Muscle of arm (tissue), 12 donors: ENCODE data around the gene GRB14. TPM values are rescaled to one million over a fixed set of nuclear protein-coding genes. Genes with fewer than 3 reads are reported as not detected.
"Not testable (repeated sequence)": the region's sequence is repeated elsewhere in the genome, so short reads cannot be mapped to it uniquely, and the experiment has no call there.

Experiments used
- DNase-seq: peaks from one replicate; pipeline ENCODE4 v3.0.0-alpha.2; 2013
- polyA plus RNA-seq, 12 donors: library from polyadenylated mRNA; unstranded; fragments of 120-200 nt; gene quantifications; one replicate each; pipeline ENCODE4 v1.2.1, GENCODE V29; 2013; ENCODE audit not compliant: insufficient read length in 12 of 12

GRB14 gene
- polyA plus RNA-seq, 12 donors = 0.84 to 6.6 (median 3.2) TPM; not detected in 2

DNA sequence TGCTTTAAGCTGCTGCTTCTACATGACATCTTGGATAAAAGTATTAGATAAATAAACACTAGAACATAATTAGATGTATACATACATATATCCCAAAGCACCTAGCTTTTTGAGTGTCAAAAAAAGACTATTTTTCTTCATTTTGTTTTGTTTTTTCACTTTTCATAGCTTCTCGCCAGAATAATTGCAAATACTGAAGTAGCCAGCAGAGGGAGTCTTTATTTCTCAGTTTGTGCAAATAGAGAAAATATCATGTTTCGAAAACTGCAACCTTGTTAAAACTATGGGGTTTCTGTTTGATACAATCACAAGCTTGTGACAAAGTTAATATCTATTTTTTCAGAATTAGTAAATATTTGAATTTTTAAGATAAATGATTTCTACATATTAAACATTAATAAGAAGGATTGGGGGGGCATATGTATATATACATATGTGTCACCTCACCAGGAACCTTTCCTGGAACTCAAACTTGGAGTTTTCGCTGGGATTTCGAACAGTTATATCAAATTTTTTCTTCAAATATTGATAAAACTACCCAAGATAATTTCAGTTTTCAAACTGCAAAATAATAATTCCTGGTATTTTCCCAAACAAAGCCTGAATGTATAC, 61.0 kb downstream of the GRB14 start:
- DNase-seq = peak; percentile 26

DNA sequence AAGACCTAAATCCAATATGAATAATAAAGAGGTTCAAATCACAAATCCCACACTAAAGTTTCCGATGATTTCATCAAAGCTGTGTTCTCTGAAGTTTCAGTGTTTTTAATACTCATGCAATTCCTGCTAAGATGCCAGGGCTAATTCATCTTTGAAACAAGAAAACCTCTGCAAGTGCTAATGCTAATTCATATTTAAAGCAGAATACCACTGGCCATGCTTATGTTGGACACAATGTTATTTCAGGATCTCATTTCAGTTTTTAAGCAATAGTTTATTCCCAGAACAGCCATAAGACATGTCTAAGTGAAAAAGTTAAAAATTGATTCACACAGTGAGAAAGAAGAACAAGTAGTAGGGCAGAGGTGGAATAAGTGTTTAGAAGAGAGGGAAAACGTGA, 62.8 kb downstream of the GRB14 start:
- DNase-seq = no peak

DNA sequence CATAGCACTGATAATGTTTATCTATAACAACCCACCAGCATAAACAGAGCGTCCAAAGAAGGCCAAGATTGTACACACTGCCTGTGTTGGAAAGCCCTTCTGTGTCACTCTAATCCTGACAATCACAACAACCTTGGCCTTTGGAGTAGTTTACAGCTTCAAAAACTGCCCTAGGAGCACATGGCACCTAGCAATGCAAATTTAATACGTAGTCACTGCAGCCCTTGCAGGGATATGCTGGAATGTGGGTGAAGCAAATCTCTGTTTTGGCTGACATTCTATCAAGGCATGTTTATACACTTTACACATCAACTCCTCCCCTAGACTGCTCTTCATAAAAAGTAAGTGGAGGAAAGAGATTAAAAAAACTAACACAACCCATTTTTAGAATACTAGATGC, 66.8 kb downstream of the GRB14 start:
- DNase-seq = no peak

DNA sequence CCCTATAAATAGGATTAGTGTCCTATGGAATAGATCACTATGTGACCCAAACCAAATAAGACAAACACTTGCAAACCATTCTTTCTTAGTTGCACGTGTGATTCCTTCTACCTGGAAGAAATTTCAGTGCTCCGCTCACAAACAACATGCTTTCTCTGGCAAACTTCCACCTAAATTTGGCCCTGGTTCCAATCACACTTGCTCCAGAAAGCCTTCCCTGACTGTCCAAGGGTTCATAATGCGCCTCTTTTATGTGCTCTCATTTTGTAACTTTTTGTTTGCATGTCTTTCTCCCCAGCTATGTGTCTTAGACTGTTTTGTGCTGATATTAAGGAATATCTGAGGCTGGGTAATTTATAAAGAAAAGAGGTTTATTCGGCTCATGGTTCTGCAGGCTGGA, 69.8 kb downstream of the GRB14 start:
- DNase-seq = no peak

DNA sequence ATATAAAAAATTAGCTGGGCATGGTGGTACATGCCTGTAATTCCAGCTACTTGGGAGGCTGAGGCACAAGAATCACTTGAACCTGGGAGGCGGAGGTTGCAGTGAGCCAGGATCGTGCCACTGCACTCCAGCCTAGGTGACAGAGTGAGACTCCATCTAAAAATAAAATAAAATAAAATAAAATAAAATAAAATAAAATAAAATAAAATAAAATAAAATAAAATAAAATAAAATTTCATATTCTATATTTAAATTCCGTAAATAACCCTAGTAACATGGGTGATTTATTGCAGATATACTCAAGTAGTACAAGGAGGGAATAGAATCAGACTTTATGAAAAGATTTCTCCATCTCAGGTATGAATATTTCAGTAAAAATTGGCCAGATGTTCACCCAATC, 71.6 kb downstream of the GRB14 start:
- not testable (repeated sequence) for DNase-seq

DNA sequence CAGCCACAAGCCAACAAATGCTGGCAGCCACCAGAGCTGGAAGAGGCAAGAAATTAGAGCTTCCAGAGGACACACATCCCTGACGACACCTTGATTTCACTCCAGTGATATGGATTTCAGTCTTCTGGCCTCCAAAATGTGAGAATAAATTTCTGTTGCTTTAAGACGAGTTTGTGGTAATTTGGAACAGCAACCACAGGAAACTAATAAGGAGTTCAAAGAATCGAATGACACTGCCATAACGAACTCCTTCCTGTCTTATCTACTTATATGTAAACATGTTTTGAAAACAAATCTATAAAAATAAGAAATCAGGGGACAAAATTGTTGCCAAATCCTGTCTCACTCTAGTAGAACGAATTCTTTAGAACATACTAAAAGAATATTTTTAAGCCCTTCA, 75.8 kb downstream of the GRB14 start:
- DNase-seq = no peak

DNA sequence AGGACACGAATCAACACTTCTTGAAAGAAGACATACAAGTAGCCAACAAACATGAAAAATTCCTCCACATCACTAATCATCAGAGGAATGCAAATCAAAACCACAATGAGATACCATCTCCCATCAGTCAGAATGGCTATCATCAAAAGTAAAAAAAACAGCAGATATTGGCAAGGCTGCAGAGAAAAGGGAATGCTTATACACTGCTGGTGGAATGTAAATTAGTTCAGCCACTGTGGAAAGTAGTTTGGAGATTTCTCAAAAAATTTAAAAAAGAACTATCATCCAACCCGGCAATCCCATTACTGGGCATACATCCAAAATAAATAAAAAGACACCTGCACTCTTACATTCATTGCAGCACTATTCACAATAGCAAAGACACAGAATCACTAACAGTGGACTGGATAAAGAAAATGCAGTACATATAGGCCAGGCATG, 78.7 kb downstream of the GRB14 start:
- peak; percentile 40 for DNase-seq

DNA sequence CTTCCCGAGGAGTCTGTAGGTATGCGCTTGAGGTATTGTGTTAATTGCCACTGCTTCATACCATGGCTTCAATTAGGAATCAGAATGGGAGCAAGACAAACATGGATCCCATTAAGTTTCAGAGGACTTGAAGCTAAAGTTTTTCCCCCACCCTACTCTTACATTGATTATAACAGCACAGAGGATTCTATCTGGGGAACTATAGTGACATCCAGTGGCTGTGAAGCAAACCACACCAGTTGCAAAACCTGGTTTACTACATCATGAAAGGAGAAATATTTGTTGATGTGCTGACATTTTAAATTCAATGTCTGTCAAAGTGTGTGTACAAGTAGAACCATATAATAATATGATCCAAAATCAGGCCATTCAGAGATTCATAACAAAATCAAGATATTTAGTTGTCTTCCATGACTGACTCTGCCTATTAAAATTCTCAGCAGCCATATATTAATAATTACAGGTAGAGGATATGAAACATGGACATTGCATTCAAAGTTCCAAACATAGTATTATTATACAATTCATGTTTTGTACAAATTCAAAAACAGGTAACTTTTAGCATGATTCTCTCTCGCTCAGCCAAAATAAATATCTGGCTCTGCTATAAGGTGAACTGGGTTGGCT, 82.9 kb downstream of the GRB14 start:
- DNase-seq = no peak

DNA sequence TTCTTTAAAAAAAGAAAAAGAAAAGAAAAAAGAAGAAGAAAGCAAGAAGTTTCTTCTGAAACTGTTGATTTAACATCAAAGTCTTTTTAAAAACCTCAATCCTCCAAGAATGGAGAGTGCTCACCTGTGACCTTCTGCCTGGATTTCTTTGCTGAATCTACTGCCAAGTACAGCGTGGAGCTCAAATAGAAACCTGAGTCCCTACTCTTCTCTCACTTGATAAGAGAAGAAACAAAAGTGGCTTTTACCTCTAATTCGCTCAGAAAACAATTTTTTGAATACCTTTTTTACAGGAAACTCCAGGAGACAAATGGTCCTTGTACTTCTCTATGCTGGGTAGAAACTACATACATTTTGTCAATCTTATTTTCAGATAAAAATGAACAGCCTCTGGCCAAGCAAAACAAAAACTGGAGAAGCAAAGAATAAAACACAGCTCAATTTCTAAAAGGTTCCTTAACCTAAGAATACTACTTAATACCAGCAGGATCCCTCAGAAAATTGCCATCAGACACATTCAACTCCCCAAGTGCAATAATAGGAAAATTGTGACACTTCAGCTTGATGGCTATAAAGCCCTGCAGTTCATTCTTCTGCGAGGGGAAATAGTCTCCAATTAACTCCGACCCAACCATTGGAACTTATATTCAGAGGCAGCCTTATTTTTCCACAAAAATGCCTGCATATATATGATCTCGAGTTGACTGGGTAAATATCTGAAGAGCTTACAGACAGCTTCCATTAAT, 85.8 kb downstream of the GRB14 start:
- no peak for DNase-seq

DNA sequence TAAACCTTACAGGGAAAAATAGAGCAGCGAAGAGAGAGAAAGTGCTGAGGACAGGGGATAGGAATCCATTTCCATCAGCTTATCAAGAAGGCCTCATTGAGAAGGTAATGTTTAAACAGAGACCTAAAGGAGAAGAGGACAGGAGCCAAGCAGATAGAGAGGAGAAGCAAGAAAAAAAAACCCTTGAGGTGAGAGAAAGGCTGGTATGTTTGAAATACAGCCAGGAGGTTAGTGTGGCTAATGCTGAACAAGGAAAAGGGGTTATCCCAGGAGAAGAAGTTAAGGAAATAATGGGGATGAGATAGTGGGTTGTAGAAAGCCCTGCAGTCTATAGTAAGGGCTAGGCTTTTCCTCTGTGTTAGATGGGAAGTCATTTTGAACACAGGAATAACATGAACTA, 90.8 kb downstream of the GRB14 start:
- DNase-seq = no peak

DNA sequence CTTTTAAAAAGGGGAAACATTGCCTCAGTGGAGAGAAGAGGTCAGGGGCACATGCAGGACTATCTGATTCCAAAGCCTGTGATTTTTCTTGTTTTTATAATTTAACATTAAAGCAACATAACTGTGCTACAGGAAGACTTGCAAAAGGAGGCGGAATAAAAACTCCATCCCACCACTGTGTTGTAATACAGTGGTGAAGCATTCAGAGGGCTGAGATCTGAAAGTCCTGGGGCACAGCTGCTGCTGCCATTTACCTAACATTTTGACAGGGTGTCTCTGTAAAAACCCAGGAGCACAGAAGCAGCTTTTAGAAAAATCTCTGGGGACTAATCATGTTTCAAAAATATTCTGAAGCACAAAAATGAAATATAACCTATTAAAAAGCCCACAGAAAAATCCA, 97.6 kb downstream of the GRB14 start:
- no peak for DNase-seq

DNA sequence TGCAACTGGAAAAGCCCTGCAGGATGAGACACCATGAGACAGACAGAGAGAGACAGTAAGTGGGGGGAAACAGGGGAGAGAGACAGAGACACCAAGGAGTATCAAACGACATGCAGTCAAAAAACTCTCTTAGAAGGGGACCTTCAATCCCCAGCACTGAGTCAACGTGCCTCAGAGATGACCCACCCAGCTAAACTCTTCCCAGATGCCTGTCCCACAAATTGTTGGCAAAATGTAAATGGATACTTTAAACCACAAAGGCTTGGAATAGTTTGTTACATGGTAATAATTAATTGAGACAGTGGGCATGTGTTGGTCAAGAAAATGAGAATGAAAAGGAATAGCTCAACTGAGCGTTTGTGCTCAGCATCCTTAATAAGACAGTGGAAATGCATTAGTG, 98.3 kb downstream of the GRB14 start:
- DNase-seq = no peak

DNA sequence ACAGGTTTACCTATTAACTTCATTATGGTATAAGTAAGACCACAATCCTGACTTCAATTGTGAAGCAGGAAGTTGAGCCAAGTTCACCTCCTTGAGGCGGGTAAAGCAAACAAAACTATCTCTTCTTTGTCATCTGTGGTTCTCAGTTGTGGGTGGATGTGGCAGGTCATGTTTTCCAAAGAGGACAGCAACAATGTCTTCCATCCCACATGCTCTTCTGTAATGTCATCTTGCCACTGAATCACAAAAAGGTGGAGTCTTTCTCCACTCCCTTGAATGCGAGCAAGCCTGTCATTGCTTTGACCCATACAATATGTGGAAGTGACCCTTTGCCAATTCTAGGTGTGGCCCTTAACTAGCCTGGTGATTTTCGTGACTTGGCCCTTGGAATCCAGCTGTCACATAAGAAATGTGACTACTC, 98.7 kb downstream of the GRB14 start:
- no peak for DNase-seq

DNA sequence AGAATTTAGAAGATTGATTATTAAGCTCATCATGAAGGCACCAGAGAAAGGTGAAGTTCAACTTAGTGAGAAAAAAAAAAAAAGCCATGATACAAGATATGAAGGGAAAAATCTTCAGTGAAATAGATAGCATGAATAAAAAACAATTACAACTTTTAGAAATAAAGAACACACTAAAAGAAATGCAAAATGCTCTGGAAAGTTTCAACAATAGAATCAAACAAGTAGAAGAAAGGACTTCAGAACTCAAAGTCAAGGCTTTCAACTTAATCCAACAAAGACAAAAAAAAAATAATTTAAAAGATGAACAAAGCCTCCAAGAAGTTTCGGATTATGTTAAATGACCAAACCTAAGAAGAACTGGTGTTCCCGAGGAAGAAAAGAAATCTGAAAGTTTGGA, 105.5 kb downstream of the GRB14 start:
- no peak for DNase-seq

DNA sequence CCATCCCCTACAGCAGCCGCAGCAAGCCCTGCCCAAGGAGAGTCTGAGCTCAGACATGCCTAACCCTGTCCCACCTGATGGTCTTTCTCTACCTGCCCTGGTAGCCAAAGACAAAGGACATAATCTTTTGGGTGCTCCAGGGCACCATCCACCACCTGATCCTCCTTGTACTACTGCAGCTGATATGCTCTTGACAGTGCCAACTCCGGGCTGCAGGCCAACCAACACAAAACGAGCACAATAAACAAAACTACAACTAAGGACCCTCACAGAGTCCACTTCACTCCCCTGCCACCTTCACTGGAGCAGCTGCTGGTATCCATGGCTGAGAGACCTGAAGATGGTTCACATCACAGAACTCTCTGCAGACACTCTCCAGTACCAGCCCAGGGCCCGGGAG, 106.3 kb downstream of the GRB14 start:
- DNase-seq = no peak

DNA sequence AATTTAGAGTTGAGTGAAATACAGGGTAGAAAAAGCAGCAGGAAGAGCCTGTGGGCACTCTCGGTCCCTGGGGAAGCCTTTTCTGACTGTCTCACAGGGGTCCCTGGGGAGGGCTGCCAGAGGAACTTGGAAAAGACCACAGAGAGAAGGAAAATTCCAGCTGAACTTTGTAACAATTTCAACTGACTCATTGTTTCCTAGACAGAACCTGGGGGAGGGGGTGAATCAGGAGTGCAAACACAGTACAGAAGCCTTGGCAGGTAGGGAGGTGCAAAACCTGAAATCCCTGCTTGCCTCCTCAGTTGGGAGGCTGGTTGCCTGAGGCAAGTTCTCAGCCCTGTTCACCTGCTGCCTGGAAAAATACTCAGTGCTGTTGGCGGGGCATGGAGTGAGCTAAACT, 106.8 kb downstream of the GRB14 start:
- no peak for DNase-seq

DNA sequence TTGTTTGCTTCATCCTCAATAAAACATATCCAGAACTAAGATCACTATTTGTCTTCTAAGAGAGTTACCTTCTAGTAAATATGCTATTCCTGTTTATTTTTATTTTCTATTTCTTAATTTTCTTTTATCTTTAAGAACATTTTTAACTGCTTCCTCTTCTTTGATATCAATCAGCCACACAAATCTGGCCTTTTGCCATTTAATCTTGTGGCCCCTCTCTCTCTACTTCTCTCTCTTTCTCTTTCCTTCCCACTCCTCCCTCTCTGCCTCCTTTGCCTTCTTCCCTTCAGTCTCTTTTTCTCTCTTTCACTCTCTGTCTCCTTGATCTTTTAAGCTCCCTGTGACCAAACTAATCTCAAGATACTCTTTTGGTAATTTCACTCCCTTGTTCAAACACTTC, 108.4 kb downstream of the GRB14 start:
- no peak for DNase-seq

DNA sequence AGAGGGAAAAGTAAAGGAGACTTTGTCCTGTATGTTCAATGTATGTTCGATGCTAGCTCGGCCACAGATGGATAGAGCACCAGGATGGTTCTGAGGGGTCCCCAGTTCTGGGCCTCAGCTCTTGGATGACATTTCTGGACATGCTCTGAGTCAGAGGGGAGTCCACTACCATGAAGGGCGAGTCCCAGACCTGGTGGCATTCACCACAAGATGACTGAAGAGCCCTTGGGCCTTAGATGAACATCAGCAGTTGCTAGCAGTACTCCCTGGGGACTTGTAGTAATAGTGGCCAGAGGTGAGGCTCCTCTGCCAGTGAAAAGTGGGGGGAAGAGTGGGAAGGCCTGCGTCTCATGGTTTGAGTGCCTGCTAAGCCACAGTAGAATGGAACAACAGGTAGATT, 109.5 kb downstream of the GRB14 start:
- no peak for DNase-seq

DNA sequence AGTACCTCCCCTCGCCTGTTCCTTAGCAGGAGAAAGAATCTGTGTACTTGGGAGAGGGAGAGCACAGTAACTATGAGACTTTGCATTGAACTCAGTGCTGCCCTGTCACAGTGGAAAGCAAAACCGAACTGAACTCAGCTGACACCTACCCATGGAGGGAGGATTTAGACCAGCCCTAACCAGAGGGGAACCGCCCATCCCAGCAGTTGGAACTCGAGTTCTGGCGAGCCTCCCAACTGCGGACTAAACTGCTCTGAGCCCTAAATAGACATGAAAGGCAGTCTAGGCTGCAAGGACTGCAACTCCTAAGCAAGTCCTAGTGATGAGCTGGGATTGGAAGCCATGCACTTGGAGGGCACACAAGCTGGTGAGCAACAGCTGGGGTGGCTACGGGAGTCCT, 110.4 kb downstream of the GRB14 start:
- no peak for DNase-seq

DNA sequence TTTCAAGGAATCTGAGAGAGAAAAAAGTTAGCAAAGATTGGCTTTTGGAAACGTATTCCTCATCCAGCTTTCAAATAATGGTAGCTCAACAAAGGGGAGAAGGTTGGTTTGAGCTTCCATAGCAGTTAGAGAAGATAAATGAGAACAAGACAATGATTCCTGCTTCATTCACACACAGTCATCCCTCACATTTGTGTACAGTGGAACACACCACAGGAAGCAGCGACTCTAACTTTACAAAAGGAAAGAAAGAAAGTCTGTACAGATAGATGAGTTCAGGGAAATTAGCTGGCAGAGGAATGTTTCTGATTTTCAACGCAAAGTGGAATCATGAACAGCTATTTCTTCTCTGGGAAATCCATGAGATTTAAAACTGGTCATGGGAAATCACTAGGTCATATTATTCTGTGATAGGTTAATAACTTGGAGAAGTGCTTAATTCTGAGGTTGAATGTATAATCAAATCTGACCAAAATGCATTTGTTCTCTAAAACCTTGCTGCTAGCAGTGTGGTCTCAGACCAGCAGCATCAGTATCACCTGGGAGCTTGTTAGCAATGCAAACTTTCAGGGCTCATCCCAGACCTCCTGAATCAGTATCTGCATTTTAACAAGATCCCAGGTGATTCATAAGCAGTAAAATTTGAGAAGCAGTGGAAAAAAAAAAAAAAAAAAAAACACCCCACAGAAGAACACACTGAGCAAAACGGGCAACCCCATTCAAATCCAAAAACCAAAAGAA, 112.0 kb downstream of the GRB14 start:
- no peak for DNase-seq

DNA sequence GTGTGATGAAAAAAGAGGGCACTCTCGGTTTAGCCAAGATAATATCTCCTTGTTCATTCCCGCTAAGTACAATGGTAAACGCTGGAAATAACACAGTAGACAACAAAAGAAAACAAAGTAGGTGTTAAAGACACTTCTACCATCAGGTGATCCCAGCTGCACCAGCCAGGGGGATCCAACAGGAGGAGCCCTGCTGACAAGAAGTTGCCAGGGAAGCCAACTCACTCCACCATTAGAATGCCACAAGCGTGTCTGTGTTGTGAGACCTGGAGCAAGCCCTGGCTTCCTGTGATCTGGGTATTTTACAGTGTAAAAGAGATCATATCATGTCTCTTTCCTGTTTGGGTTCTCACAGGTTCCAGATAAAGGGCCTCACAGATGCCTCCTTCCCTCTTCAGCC, 117.0 kb downstream of the GRB14 start:
- no peak for DNase-seq

DNA sequence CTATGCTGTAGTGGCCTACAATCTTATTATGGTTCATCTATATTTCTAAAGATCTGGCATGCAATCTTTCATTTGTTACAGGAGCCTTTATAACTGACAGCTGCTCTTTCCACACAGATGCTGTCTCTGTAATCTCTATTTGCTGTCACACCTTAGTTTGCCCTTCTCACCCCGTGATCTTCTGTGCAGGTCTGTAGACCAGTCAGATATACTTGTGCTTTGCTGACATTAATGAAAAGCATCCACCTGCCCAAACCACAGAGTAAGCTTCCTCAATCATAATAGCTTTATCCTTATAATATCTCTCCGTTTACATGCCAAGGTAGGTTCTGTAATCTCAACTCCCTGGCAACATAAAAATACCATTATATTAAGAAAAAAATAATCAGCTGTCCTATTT, 122.4 kb downstream of the GRB14 start:
- DNase-seq = no peak

DNA sequence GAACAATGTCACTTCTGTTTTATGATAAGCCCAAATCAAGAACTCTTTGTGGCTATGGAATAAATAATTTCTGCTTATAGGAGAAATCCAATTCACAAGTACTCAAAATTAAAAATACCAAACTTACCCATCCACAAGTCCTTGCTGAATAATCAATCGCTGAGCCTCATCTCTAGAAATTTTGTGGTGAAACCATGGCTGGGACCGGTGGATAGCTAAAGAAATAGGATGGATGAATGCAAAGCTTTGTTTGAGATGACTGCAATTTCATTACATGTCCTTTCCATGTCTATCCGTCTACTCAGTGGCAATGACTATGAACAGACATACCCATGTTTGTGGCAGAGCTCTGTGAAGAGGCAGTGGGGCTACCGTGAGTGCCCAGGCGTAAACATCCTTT, 124.4 kb downstream of the GRB14 start:
- DNase-seq = no peak
